Stomach (tissue), 9 donors: ENCODE measurements around the gene KCNF1. TPM values are rescaled to one million over a fixed set of nuclear protein-coding genes. Genes with fewer than 3 reads are reported as not detected.

Experiments used
- DNase-seq, 2 donors: peaks; one replicate each; pipeline versions ENCODE4 v3.0.0 to v3.0.0-alpha.2; 2013 to 2019
- H3K27ac ChIP-seq, 5 donors: fragments of 200-600 bp in 4 of 5; sonication (generic) in 4 of 5; one replicate each; pipeline ENCODE4 v1.5.1; 2013 to 2019; ENCODE audit warnings: mild to moderate bottlenecking in 1 of 5, moderate library complexity in 1 of 5
- H3K27me3 ChIP-seq, 3 donors: fragments of 200-600 bp; sonication (generic); one replicate each; pipeline ENCODE4 v1.5.1; 2017 to 2019; ENCODE audit warnings: mixed run types in 1 of 3
- H3K36me3 ChIP-seq, 4 donors: fragments of 200-600 bp; sonication (generic); 1 replicate in 3 of 4; 2 replicates in 1 of 4; pipeline ENCODE4 v1.5.1; 2016 to 2019
- H3K4me1 ChIP-seq, 4 donors: fragments of 200-600 bp; sonication (generic); one replicate each; pipeline ENCODE4 v1.5.1; 2016 to 2019
- H3K4me3 ChIP-seq, 4 donors: fragments of 200-600 bp; sonication (generic) in 3 of 4; one replicate each; pipeline ENCODE4 v1.5.1; 2016 to 2019; ENCODE audit warnings: mild to moderate bottlenecking in 1 of 4
- H3K9me3 ChIP-seq, 4 donors: fragments of 200-600 bp; sonication (generic); one replicate each; pipeline ENCODE4 v1.5.1; 2016 to 2019
- CTCF ChIP-seq, 7 experiments: fragments of 450-650 bp in 4 of 7; fragments of 200-600 bp in 3 of 7; sonication (generic) in 3 of 7; IDR thresholded peaks; one replicate each; pipeline ENCODE4 v1.5.1; 2016 to 2019; ENCODE audit warnings: antibody characterized with exemption in 7 of 7, control low read depth in 2 of 7, mild to moderate bottlenecking in 1 of 7
- EP300 ChIP-seq: sonication (generic); formaldehyde crosslinking; IDR thresholded peaks from one replicate; pipeline ENCODE4 v1.6.1; 2017; ENCODE audit warnings: antibody characterized with exemption
- POLR2A ChIP-seq, 4 donors: fragments of 450-650 bp; IDR thresholded peaks; one replicate each; pipeline ENCODE4 v1.6.1; 2016; ENCODE audit warnings: antibody characterized with exemption in 4 of 4, control low read depth in 2 of 4, mild to moderate bottlenecking in 1 of 4, moderate library complexity in 1 of 4
- POLR2AphosphoS5 ChIP-seq, 3 donors: sonication (generic); formaldehyde crosslinking; IDR thresholded peaks; one replicate each; pipeline ENCODE4 v1.6.1; 2016; ENCODE audit warnings: antibody characterized with exemption in 3 of 3
- WGBS, 5 donors: extraction: QIAGEN DNeasy Blood & Tissue Kit in 3 of 5; methylation state at CpG; one replicate each; pipeline versions ENCODE4 v1.1.5 to v1.1.7; 2013 to 2018; 5-methylcytosine and 5-hydroxymethylcytosine counted together
- intact Hi-C: fragments of 100-400 bp; cut with DNase I; formaldehyde crosslinking; loops from one replicate; pipeline ENCODE4 v1.15.1; 2023; ENCODE audit warnings: low total_unique reads
- polyA plus RNA-seq, 3 donors: library from polyadenylated mRNA; stranded (reverse); fragments of 200-250 nt; gene quantifications; one replicate each; pipeline ENCODE4 v1.2.3, GENCODE V29; 2013
- total RNA-seq, 5 donors: library from RNA; depleted of rRNA; stranded (reverse); fragments of >200 nt; gene quantifications; one replicate each; pipeline versions ENCODE4 v1.1.0 to v1.2.3, GENCODE V29; 2014 to 2016
- donor health status: healthy with polysubstance abuse.
- donor health status: Bipolar disorder and iron deficiency.
- donor health status: healthy.

The KCNF1 gene
- total and polyA plus RNA-seq, 8 donors, result 0.05 to 0.92 (median 0.58) TPM; not detected in 4

- no peaks in the 10 kb centered on the region for H3K36me3 ChIP-seq
- DNase-seq, result no peak
- H3K27me3 ChIP-seq, result peaks cover 0 to 17% (median 0%) of the 10 kb centered on the region in 3 donors
- no peaks in the 10 kb centered on the region for H3K9me3 ChIP-seq
- H3K4me3 ChIP-seq, result no peak overlapping the region
- TF ChIP-seq CTCF (IDR thresholded peaks at IDR 0.05) (no peak), POLR2A (IDR thresholded peaks at IDR 0.05) (no peak), EP300 (no peak), POLR2AphosphoS5 (IDR thresholded peaks at IDR 0.05) (no peak)
- intact Hi-C loops, result no loop called here
- WGBS, 5 donors, result 77 to 84% (median 82%) methylated on average over 6 of the region's 6 CpGs
- H3K27ac ChIP-seq, result no peak overlapping the region
- H3K4me1 ChIP-seq, result peaks cover 0 to 11% (median 4%) of the 10 kb centered on the region in 4 donors
These were observed 26.5 kb upstream of the KCNF1 start for GRCh38 chr2:10885094-10885860.

- intact Hi-C loops, result no loop called here
- Histone ChIP-seq H3K4me3 (no peak overlapping the region), H3K4me1 (peaks cover 0 to 11% (median 4%) of the 10 kb centered on the region in 4 donors), H3K9me3 (no peaks in the 10 kb centered on the region), H3K27ac (no peak overlapping the region), H3K27me3 (peaks cover 0 to 33% (median 4%) of the 10 kb centered on the region in 3 donors), H3K36me3 (no peaks in the 10 kb centered on the region)
- WGBS, 5 donors, result 64 to 81% (median 78%) methylated on average over 3 of the region's 3 CpGs
- DNase-seq, result no peak
- no peak for TF ChIP-seq POLR2AphosphoS5 (IDR thresholded peaks at IDR 0.05)
- TF ChIP-seq POLR2A (IDR thresholded peaks at IDR 0.05), result no peak
- TF ChIP-seq EP300, result no peak
- TF ChIP-seq CTCF (IDR thresholded peaks at IDR 0.05), result no peak
These were observed 24.3 kb upstream of the KCNF1 start for GRCh38 chr2:10887476-10887875.

GRCh38 chr2:10889651-10890215 lies 22.0 kb upstream of the KCNF1 start:
- Histone ChIP-seq H3K27ac (no peak overlapping the region), H3K36me3 (no peaks in the 10 kb centered on the region), H3K27me3 (peaks cover 0 to 43% (median 4%) of the 10 kb centered on the region in 3 donors), H3K9me3 (no peaks in the 10 kb centered on the region), H3K4me1 (no peaks in the 10 kb centered on the region), H3K4me3 (no peak overlapping the region)
- DNase-seq, result no peak
- TF ChIP-seq EP300, result no peak
- TF ChIP-seq POLR2A (IDR thresholded peaks at IDR 0.05), result no peak
- TF ChIP-seq CTCF (IDR thresholded peaks at IDR 0.05), result no peak
- TF ChIP-seq POLR2AphosphoS5 (IDR thresholded peaks at IDR 0.05), result no peak
- WGBS, 5 donors, result 70 to 90% (median 77%) methylated on average over 5 to 9 of the region's 9 CpGs
- intact Hi-C loops, result no loop called here

- Histone ChIP-seq H3K27ac (no peak overlapping the region), H3K27me3 (peaks cover 0 to 43% (median 4%) of the 10 kb centered on the region in 3 donors), H3K4me1 (no peaks in the 10 kb centered on the region), H3K36me3 (no peaks in the 10 kb centered on the region), H3K9me3 (no peaks in the 10 kb centered on the region), H3K4me3 (no peak overlapping the region)
- 75 to 81% (median 78%) methylated on average over 8 of the region's 8 CpGs for WGBS, 5 donors
- DNase-seq, result no peak
- TF ChIP-seq POLR2AphosphoS5 (IDR thresholded peaks at IDR 0.05) (no peak), EP300 (no peak), CTCF (IDR thresholded peaks at IDR 0.05) (no peak), POLR2A (IDR thresholded peaks at IDR 0.05) (no peak)
- intact Hi-C loops, result no loop called here
These were observed 20.9 kb upstream of the KCNF1 start for GRCh38 chr2:10890706-10891270.
